ENCODE results near the gene ACO2.
"Not testable (repeated sequence)": the region's sequence is repeated elsewhere in the genome, so short reads cannot be mapped to it uniquely, and the experiment has no call there.

ACO2 gene

GRCh38 chr22:41436322-41437113 lies 32.4 kb upstream of the ACO2 start:
- no peaks in the 10 kb centered on the region for H3K27me3 ChIP-seq (ENCODE audit: low read depth, low read length)
- H4K20me1 ChIP-seq (ENCODE audit: insufficient read depth, low read length) = peaks cover 32% of the 10 kb centered on the region
- no peak overlapping the region for H3K4me3 ChIP-seq (ENCODE audit: low read length)
- H3K4me1 ChIP-seq (ENCODE audit: low read length) = no peaks in the 10 kb centered on the region
- no peak overlapping the region for H3K27ac ChIP-seq (ENCODE audit: low read length)
- H3K79me2 ChIP-seq (ENCODE audit: low read length) = peaks cover 56% of the 10 kb centered on the region
- H3K9me3 ChIP-seq (ENCODE audit: insufficient read depth, low read length) = no peaks in the 10 kb centered on the region
- peaks cover 42% of the 10 kb centered on the region for H3K36me3 ChIP-seq (replicated peaks; ENCODE audit: low read depth, low read length)
- no peak overlapping the region for H3K9ac ChIP-seq (ENCODE audit: low read length)
- H2AFZ ChIP-seq (ENCODE audit: low read depth, low read length) = no peak overlapping the region
- no peak overlapping the region for H3K4me2 ChIP-seq (ENCODE audit: low read length)
- no peak for TF ChIP-seq EZH2phosphoT487 (IDR thresholded peaks at IDR 0.05; ENCODE audit: low read depth)
- TF ChIP-seq, protein P1, sequence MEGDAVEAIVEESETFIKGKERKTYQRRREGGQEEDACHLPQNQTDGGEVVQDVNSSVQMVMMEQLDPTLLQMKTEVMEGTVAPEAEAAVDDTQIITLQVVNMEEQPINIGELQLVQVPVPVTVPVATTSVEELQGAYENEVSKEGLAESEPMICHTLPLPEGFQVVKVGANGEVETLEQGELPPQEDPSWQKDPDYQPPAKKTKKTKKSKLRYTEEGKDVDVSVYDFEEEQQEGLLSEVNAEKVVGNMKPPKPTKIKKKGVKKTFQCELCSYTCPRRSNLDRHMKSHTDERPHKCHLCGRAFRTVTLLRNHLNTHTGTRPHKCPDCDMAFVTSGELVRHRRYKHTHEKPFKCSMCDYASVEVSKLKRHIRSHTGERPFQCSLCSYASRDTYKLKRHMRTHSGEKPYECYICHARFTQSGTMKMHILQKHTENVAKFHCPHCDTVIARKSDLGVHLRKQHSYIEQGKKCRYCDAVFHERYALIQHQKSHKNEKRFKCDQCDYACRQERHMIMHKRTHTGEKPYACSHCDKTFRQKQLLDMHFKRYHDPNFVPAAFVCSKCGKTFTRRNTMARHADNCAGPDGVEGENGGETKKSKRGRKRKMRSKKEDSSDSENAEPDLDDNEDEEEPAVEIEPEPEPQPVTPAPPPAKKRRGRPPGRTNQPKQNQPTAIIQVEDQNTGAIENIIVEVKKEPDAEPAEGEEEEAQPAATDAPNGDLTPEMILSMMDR (IDR thresholded peaks at IDR 0.05; ENCODE audit: low read depth, low read length) = no peak

GRCh38 chr22:41437198-41437597 lies 31.7 kb upstream of the ACO2 start:
- peaks cover 41% of the 10 kb centered on the region for H3K36me3 ChIP-seq (replicated peaks; ENCODE audit: low read depth, low read length)
- no peaks in the 10 kb centered on the region for H3K27me3 ChIP-seq (ENCODE audit: low read depth, low read length)
- TF ChIP-seq EZH2phosphoT487 (IDR thresholded peaks at IDR 0.05; ENCODE audit: low read depth) = no peak
- TF ChIP-seq, protein P1 (IDR thresholded peaks at IDR 0.05; ENCODE audit: low read depth, low read length) = no peak
- H3K9ac ChIP-seq (ENCODE audit: low read length) = no peak overlapping the region
- no peak overlapping the region for H3K4me2 ChIP-seq (ENCODE audit: low read length)
- H3K27ac ChIP-seq (ENCODE audit: low read length) = no peak overlapping the region
- no peak overlapping the region for H2AFZ ChIP-seq (ENCODE audit: low read depth, low read length)
- peaks cover 35% of the 10 kb centered on the region for H4K20me1 ChIP-seq (ENCODE audit: insufficient read depth, low read length)
- H3K4me3 ChIP-seq (ENCODE audit: low read length) = no peak overlapping the region
- H3K4me1 ChIP-seq (ENCODE audit: low read length) = no peaks in the 10 kb centered on the region
- no peaks in the 10 kb centered on the region for H3K9me3 ChIP-seq (ENCODE audit: insufficient read depth, low read length)
- H3K79me2 ChIP-seq (ENCODE audit: low read length) = peaks cover 61% of the 10 kb centered on the region

DNA sequence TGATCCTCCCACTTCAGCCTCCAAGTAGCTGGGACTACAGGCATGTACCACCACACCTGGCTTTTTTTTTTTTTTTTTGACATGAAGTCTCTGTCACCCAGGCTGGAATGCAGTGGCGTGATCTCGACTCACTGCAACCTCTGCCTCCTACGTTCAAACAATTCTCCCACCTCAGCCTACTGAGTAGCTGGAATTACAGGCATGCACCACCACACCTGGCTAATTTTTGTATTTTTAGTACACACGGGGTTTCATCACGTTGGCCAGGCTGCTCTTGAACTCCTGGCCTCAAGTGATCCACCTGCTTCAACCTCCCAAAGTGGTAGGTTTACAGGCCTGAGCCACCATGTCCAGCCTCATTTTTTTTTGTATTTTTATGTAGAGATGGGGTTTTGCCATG lies 28.4 kb upstream of the ACO2 start:
- peaks cover 32% of the 10 kb centered on the region for H3K36me3 ChIP-seq (replicated peaks; ENCODE audit: low read depth, low read length)
- not testable (repeated sequence) for H3K9me3 ChIP-seq (ENCODE audit: insufficient read depth, low read length); H3K4me2 ChIP-seq (ENCODE audit: low read length); H3K4me1 ChIP-seq (ENCODE audit: low read length); H3K27me3 ChIP-seq (ENCODE audit: low read depth, low read length); H3K27ac ChIP-seq (ENCODE audit: low read length); H3K4me3 ChIP-seq (ENCODE audit: low read length); H3K9ac ChIP-seq (ENCODE audit: low read length); H2AFZ ChIP-seq (ENCODE audit: low read depth, low read length)
- peaks cover 83% of the 10 kb centered on the region for H3K79me2 ChIP-seq (ENCODE audit: low read length)
- H4K20me1 ChIP-seq (ENCODE audit: insufficient read depth, low read length) = peaks cover 29% of the 10 kb centered on the region

- Histone ChIP-seq H2AFZ (ENCODE audit: low read depth, low read length) (no peak overlapping the region), H3K27ac (ENCODE audit: low read length) (no peak overlapping the region), H3K79me2 (ENCODE audit: low read length) (peaks cover 83% of the 10 kb centered on the region), H3K4me2 (ENCODE audit: low read length) (no peak overlapping the region), H3K36me3 (replicated peaks; ENCODE audit: low read depth, low read length) (peaks cover 14% of the 10 kb centered on the region), H4K20me1 (ENCODE audit: insufficient read depth, low read length) (peaks cover 14% of the 10 kb centered on the region), H3K27me3 (ENCODE audit: low read depth, low read length) (no peaks in the 10 kb centered on the region), H3K9ac (ENCODE audit: low read length) (no peak overlapping the region), H3K4me1 (ENCODE audit: low read length) (peaks cover 6% of the 10 kb centered on the region), H3K9me3 (ENCODE audit: insufficient read depth, low read length) (no peaks in the 10 kb centered on the region), H3K4me3 (ENCODE audit: low read length) (no peak overlapping the region)
- no peak for TF ChIP-seq EZH2phosphoT487 (IDR thresholded peaks at IDR 0.05; ENCODE audit: low read depth)
- TF ChIP-seq, protein P1 (IDR thresholded peaks at IDR 0.05; ENCODE audit: low read depth, low read length) = no peak
Observed at GRCh38 chr22:41442240-41442792, 26.6 kb upstream of the ACO2 start.
